ENCODE data around the gene CNTNAP1. TPM values are rescaled to one million over a fixed set of nuclear protein-coding genes. Genes with fewer than 3 reads are reported as not detected.

Gene CNTNAP1
- total and polyA plus RNA-seq, 9 of the 15 experiments (the other 6 are each of a cell fraction or from before 2014, with no cell fraction given): 0.10 to 1.8 (median 0.62) TPM

- no peak for TF ChIP-seq ZNF263 (CRISPR knock-in tag; IDR thresholded peaks at IDR 0.05; ENCODE audit: borderline replicate concordance)
- peak; percentile 79 for TF ChIP-seq ZBTB7A (IDR thresholded peaks at IDR 0.05; ENCODE audit: borderline replicate concordance, control insufficient read depth, low read depth, low read length)
- peak; percentile 31; the same call in 1 of the 2 replicates for TF ChIP-seq TOE1 (IDR thresholded peaks at IDR 0.05; ENCODE audit: borderline replicate concordance)
- no peak for TF ChIP-seq TOE1 (CRISPR knock-in tag; IDR thresholded peaks at IDR 0.05; ENCODE audit: borderline replicate concordance, low read depth)
- no peak for TF ChIP-seq KAT8 (IDR thresholded peaks at IDR 0.05; ENCODE audit: low read depth)
- TF ChIP-seq RFX5 (IDR thresholded peaks at IDR 0.05; ENCODE audit: low read depth, low read length): no peak
- TF ChIP-seq NR2F6 (CRISPR knock-in tag; IDR thresholded peaks at IDR 0.05): no peak
- 0 out of 6 replicates have a peak, but pooled peaks of 1 of the 3 experiments have one; percentile 34 for TF ChIP-seq ZBTB11 (CRISPR knock-in tag; IDR thresholded peaks at IDR 0.05)
- TF ChIP-seq SREBF1 (IDR thresholded peaks at IDR 0.05; ENCODE audit: borderline replicate concordance, low read depth, low read length): no peak
- no peak for TF ChIP-seq SAFB (IDR thresholded peaks at IDR 0.05; ENCODE audit: borderline replicate concordance, low read depth, low read length)
- no peak for TF ChIP-seq ZNF830 (CRISPR knock-in tag; IDR thresholded peaks at IDR 0.05)
- TF ChIP-seq ETV6 (IDR thresholded peaks at IDR 0.05; ENCODE audit: borderline replicate concordance in 1 of 2, low read depth in 2 of 2, low read length in 1 of 2): no peak
- no peak for TF ChIP-seq ETV6 (CRISPR knock-in tag; IDR thresholded peaks at IDR 0.05; ENCODE audit: borderline replicate concordance)
- TF ChIP-seq FOXK1 (CRISPR knock-in tag; IDR thresholded peaks at IDR 0.05; ENCODE audit: borderline replicate concordance): no peak
- no peak for TF ChIP-seq ZBTB34 (CRISPR knock-in tag; IDR thresholded peaks at IDR 0.05)
- no peak for TF ChIP-seq ZNF511 (CRISPR knock-in tag; IDR thresholded peaks at IDR 0.05)
- no peak for TF ChIP-seq ZNF785 (CRISPR knock-in tag; IDR thresholded peaks at IDR 0.05)
- no peak for TF ChIP-seq MCM5 (IDR thresholded peaks at IDR 0.05; ENCODE audit: low read depth)
- no peak for TF ChIP-seq HDAC8 (tag; IDR thresholded peaks at IDR 0.05)
- TF ChIP-seq ZNF431 (CRISPR knock-in tag; IDR thresholded peaks at IDR 0.05): no peak
- no peak for TF ChIP-seq TRIM24 (IDR thresholded peaks at IDR 0.05)
- no peak for TF ChIP-seq ZNF175 (CRISPR knock-in tag; IDR thresholded peaks at IDR 0.05; ENCODE audit: low read depth)
- peak; percentile 87 for TF ChIP-seq POLR2G (IDR thresholded peaks at IDR 0.05; ENCODE audit: low read depth, low read length)
Measured at GRCh38 chr17:42677921-42678781, 4.2 kb upstream of the CNTNAP1 start (continued).

Data from K562 (cell line).